ENCODE data around the gene SGCA. TPM values are rescaled to one million over a fixed set of nuclear protein-coding genes. Genes with fewer than 3 reads are reported as not detected.

Gene SGCA
- total RNA-seq, 1 donor from 2014 or later = not detected

GRCh38 chr17:50129353-50129727, 36.5 kb upstream of the SGCA start:
- TF ChIP-seq CTCF (IDR thresholded peaks at IDR 0.05; ENCODE audit: insufficient read depth, low read length, poor library complexity, severe bottlenecking) = no peak

GRCh38 chr17:50129728-50130558, 35.9 kb upstream of the SGCA start, which contains the start of gene SAMD14:
TSS of gene SAMD14 (minus strand) at chr17:50130160. CDS start at chr17:50124959, 5,201 bp downstream.
- H3K36me3 ChIP-seq (ENCODE audit: control insufficient read depth, insufficient read depth, low read length) = no peaks in the 10 kb centered on the region
- no peak for DNase-seq (ENCODE audit: low read depth)

More at GRCh38 chr17:50129353-50129727, 36.5 kb upstream of the SGCA start:
- H3K4me3 ChIP-seq (ENCODE audit: low read depth, low read length) = peak overlapping the region; percentile 43
- DNase-seq (ENCODE audit: low read depth) = no peak
- no peaks in the 10 kb centered on the region for H3K27me3 ChIP-seq (ENCODE audit: control insufficient read depth, insufficient read depth, low read length)
- no peaks in the 10 kb centered on the region for H3K36me3 ChIP-seq (ENCODE audit: control insufficient read depth, insufficient read depth, low read length)

GRCh38 chr17:50130559-50131305, 35.1 kb upstream of the SGCA start:
- TF ChIP-seq CTCF (IDR thresholded peaks at IDR 0.05; ENCODE audit: insufficient read depth, low read length, poor library complexity, severe bottlenecking) = no peak
- DNase-seq (ENCODE audit: low read depth) = no peak
- no peaks in the 10 kb centered on the region for H3K36me3 ChIP-seq (ENCODE audit: control insufficient read depth, insufficient read depth, low read length)
- H3K4me3 ChIP-seq (ENCODE audit: low read depth, low read length) = peak overlapping the region; percentile 43
- no peaks in the 10 kb centered on the region for H3K27me3 ChIP-seq (ENCODE audit: control insufficient read depth, insufficient read depth, low read length)

More at GRCh38 chr17:50129728-50130558, 35.9 kb upstream of the SGCA start, which contains the start of gene SAMD14:
- Histone ChIP-seq H3K27me3 (ENCODE audit: control insufficient read depth, insufficient read depth, low read length) (no peaks in the 10 kb centered on the region), H3K4me3 (ENCODE audit: low read depth, low read length) (peak within 1 kb of the TSS; percentile 43)
- no peak for TF ChIP-seq CTCF (IDR thresholded peaks at IDR 0.05; ENCODE audit: insufficient read depth, low read length, poor library complexity, severe bottlenecking)

- H3K4me3 ChIP-seq (ENCODE audit: low read depth, low read length) = no peak overlapping the region
- no peak for TF ChIP-seq CTCF (IDR thresholded peaks at IDR 0.05; ENCODE audit: insufficient read depth, low read length, poor library complexity, severe bottlenecking)
- H3K36me3 ChIP-seq (ENCODE audit: control insufficient read depth, insufficient read depth, low read length) = peaks cover 2% of the 10 kb centered on the region
- DNase-seq (ENCODE audit: low read depth) = no peak
- no peaks in the 10 kb centered on the region for H3K27me3 ChIP-seq (ENCODE audit: control insufficient read depth, insufficient read depth, low read length)
Observed at GRCh38 chr17:50132104-50132794, 33.6 kb upstream of the SGCA start.

- no peak for TF ChIP-seq CTCF (IDR thresholded peaks at IDR 0.05; ENCODE audit: insufficient read depth, low read length, poor library complexity, severe bottlenecking)
- Histone ChIP-seq H3K36me3 (ENCODE audit: control insufficient read depth, insufficient read depth, low read length) (peaks cover 4% of the 10 kb centered on the region), H3K4me3 (ENCODE audit: low read depth, low read length) (no peak overlapping the region), H3K27me3 (ENCODE audit: control insufficient read depth, insufficient read depth, low read length) (no peaks in the 10 kb centered on the region)
- DNase-seq (ENCODE audit: low read depth) = no peak
Observed at GRCh38 chr17:50133028-50133768, 32.6 kb upstream of the SGCA start.
